ENCODE data around the gene PDCD2L. TPM values are rescaled to one million over a fixed set of nuclear protein-coding genes. Genes with fewer than 3 reads are reported as not detected.

Gene PDCD2L
- total and polyA plus RNA-seq, 10 of the 15 experiments (the other 5 are each of a cell fraction or from before 2014, with no cell fraction given), result 7.2 to 41.3 (median 26.9) TPM

DNA sequence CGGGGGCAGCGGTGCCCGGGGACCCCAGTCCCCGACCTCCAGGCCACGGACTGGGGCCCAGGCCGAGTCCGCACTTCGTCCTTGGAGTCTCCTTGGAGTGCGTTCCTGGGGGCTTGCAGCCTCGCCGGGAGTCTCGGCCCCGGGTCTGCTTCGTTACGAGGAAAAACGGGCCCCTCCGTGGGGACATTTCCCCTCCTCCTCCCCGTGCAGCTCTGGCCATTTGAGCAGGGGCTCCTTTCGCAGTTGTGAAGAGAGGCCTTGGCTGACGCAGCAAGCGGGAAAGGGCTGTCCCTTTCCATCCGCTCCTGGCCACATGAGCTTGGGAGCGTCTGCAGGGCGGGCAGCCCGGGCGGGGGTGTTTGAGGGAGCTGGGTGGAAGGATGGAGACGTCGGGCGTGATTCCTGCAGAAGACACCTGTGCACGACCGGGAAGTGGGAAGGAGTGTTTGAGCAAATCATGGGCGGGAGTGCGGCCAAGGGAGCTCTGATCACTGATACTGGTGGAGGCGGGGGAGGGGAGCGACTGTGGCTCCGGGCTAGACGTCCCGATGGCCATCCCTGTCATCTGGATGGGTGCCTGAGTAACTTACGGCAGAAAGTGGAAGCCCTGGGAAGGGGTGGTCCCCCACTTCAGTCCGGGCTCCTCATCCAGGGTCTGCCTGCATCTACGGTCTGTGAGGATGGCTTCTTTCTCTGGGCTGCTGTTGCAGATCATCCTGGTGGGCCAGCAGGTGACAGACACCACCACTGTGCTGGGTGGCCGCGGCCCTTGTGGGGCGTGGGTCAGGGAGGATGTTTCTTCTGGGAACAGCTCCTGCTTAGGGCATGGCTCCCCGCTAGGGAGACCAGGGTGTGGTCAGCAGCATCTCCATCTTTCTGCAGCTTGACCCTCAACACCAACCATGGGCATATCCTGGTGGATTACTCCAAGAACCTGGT, 38.5 kb upstream of the PDCD2L start (continued):
- TF ChIP-seq TCF3 (IDR thresholded peaks at IDR 0.05; ENCODE audit: borderline replicate concordance, insufficient read depth, low read depth, low read length) (no peak), SIN3A (IDR thresholded peaks at IDR 0.05; ENCODE audit: low read depth, low read length) (0 out of 2 replicates have a peak, but pooled peaks have one; percentile 37), HCFC1 (IDR thresholded peaks at IDR 0.05; ENCODE audit: low read length) (no peak), YY1 (IDR thresholded peaks at IDR 0.05; ENCODE audit: low read depth, low read length) (no peak), IKZF2 (IDR thresholded peaks at IDR 0.05) (no peak), NR2F1 (conservative IDR thresholded peaks at IDR 0.05) (no peak), NKRF (conservative IDR thresholded peaks at IDR 0.05) (no peak; the same call in 1 of the 2 replicates), HDAC6 (IDR thresholded peaks at IDR 0.05; ENCODE audit: unreplicated experiment) (no peak), BHLHE40 (IDR thresholded peaks at IDR 0.05; ENCODE audit: borderline replicate concordance in 1 of 2, low read depth in 2 of 2, low read length in 1 of 2) (0 out of 4 replicates have a peak, but pooled peaks of 1 of the 2 experiments have one; percentile 10), MEF2A (IDR thresholded peaks at IDR 0.05; ENCODE audit: insufficient read depth, low read depth, low read length) (no peak), NBN (IDR thresholded peaks at IDR 0.05) (0 out of 2 replicates have a peak, but pooled peaks have one; percentile 27), CHD4 (IDR thresholded peaks at IDR 0.05) (no peak), CHD2 (IDR thresholded peaks at IDR 0.05; ENCODE audit: borderline replicate concordance, low read depth, low read length) (no peak), REST (IDR thresholded peaks at IDR 0.05; ENCODE audit: low read depth, low read length) (no peak), MTA2 (IDR thresholded peaks at IDR 0.05; ENCODE audit: low read depth) (no peak), ATF3 (IDR thresholded peaks at IDR 0.05; ENCODE audit: borderline replicate concordance, extremely low read depth, low read depth, low read length) (no peak), TAF1 (IDR thresholded peaks at IDR 0.05; ENCODE audit: borderline replicate concordance, low read depth, low read length) (no peak), CBX3 (IDR thresholded peaks at IDR 0.05; ENCODE audit: borderline replicate concordance, low read depth) (no peak)
- TF ChIP-seq, protein P1, sequence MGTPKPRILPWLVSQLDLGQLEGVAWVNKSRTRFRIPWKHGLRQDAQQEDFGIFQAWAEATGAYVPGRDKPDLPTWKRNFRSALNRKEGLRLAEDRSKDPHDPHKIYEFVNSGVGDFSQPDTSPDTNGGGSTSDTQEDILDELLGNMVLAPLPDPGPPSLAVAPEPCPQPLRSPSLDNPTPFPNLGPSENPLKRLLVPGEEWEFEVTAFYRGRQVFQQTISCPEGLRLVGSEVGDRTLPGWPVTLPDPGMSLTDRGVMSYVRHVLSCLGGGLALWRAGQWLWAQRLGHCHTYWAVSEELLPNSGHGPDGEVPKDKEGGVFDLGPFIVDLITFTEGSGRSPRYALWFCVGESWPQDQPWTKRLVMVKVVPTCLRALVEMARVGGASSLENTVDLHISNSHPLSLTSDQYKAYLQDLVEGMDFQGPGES (IDR thresholded peaks at IDR 0.05), result no peak
- TF ChIP-seq, protein P2, sequence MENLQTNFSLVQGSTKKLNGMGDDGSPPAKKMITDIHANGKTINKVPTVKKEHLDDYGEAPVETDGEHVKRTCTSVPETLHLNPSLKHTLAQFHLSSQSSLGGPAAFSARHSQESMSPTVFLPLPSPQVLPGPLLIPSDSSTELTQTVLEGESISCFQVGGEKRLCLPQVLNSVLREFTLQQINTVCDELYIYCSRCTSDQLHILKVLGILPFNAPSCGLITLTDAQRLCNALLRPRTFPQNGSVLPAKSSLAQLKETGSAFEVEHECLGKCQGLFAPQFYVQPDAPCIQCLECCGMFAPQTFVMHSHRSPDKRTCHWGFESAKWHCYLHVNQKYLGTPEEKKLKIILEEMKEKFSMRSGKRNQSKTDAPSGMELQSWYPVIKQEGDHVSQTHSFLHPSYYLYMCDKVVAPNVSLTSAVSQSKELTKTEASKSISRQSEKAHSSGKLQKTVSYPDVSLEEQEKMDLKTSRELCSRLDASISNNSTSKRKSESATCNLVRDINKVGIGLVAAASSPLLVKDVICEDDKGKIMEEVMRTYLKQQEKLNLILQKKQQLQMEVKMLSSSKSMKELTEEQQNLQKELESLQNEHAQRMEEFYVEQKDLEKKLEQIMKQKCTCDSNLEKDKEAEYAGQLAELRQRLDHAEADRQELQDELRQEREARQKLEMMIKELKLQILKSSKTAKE (IDR thresholded peaks at IDR 0.05; ENCODE audit: low read depth, poor library complexity, severe bottlenecking), result no peak
